ENCODE measurements around the gene FOXN1.

The FOXN1 gene

GRCh38 chr17:28547623-28548416, 41.7 kb downstream of the FOXN1 start:
- peak; percentile 90 for DNase-seq (ENCODE audit: low spot score)

GRCh38 chr17:28548417-28549130, 42.4 kb downstream of the FOXN1 start:
- no peak for DNase-seq (ENCODE audit: low spot score)

GRCh38 chr17:28549236-28550132, 43.3 kb downstream of the FOXN1 start:
- no peak for DNase-seq (ENCODE audit: low spot score)

- no peak for DNase-seq (ENCODE audit: low spot score)
Measured at GRCh38 chr17:28550858-28551257, 44.7 kb downstream of the FOXN1 start.

DNA sequence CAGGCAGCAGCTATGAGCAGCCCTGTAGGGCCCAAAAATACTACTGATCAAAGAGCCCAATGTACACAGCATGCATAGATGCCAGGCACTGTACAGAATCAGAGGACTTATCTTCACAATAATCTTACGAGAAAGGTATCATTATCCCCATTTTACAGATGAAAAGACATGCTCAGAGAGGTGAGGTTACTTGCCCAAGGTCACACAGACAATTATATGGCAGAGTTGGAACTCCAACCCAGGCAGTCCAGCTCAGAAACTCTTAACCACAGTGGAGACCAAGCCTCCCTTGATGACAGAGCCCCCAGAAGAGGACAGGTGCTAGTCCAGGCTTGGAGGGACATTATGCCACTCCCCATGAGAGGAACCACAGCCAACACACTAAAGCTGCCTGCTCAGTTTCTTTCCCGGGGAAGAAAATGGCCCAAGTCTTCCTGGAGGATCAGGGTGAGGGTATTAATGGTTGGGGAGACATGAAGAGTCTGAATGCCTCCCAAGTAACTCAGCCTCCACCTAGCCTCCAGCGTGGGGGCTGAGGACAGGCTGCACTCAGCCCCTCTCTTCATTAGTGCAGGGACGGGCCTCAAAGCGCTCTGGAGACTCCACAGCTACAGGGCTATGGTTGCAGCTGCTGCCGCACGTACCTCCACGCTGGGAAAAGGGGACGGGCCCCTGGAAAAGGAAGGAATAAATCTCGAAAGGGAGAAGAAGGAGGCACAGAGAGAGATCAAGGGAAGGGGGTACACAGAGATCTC, 45.5 kb downstream of the FOXN1 start:
- peak; percentile 58 for DNase-seq (ENCODE audit: low spot score)

- DNase-seq (ENCODE audit: low spot score), result peak; percentile 91
Measured at GRCh38 chr17:28552176-28552999, 46.2 kb downstream of the FOXN1 start, which contains the start of gene UNC119. Gene UNC119 (minus strand): TSS chr17:28552624. CDS start chr17:28552557, 67 bp downstream.

DNA sequence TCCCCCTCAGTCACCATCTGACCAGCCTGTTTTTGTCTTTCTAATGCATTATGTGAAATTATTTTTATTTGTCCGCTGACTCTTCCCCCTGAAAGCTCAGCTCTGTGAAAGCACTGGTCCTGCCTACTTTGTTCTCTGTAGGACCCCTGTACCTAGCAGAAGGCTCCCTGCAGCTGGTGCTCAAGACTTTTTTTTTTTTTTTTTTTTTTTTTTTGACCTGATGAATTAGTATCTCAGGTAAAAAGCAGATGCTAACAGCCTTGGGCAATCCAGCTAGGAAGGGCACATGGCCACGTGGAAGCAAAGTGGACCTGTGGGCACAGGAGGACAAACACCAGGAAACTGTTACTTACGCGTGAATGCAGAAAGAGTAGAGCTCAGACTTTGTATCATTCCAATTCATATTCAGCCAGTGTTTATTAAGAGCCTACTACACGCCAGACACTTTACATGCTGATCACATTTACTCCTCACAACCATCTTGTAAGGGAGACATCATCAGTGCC, 46.9 kb downstream of the FOXN1 start:
- no peak for DNase-seq (ENCODE audit: low spot score)

- no peak for DNase-seq (ENCODE audit: low spot score)
Measured at GRCh38 chr17:28554565-28554964, 48.4 kb downstream of the FOXN1 start.

DNA sequence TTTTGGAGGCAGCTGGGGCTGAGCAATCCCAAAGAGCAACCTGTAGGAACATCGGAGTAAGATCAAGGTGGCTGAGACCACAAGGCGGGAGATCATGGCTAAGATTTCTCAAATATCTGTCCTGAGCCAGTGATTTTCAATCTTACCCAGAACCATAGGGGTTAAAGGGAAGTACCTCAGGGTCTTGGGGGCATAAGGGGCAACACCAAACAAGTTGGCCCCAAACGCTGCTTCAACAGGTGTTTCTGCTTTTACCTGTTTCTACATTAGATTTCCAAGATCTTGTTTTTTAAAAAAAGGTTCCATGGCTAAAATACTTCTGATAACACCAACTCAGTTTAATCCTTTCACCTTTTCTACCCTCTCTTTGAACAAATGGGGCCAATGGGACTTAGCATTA, 48.9 kb downstream of the FOXN1 start:
- no peak for DNase-seq (ENCODE audit: low spot score)

DNA sequence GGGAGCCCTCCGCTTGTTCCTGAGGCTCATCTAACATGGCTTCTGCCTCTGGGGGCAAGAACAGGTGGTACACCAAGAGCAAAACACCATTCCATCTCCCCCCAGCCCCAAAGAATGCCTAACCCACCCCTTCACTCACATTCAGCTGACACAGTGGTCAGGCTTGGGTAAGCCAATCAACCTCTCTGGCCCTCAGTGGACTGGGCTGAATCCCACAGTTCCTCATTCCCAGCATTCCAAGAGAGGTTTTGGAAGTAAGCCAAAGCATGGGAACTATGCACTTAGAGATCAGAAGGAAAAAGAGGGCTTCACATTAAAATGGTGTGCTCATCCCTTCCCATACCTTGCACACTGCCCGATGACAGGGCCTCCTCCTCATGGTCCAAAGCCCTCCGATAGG, 57.3 kb downstream of the FOXN1 start:
- no peak for DNase-seq (ENCODE audit: low spot score)

- DNase-seq (ENCODE audit: low spot score), result no peak
Measured at GRCh38 chr17:28567604-28568003, 61.5 kb downstream of the FOXN1 start.

DNA sequence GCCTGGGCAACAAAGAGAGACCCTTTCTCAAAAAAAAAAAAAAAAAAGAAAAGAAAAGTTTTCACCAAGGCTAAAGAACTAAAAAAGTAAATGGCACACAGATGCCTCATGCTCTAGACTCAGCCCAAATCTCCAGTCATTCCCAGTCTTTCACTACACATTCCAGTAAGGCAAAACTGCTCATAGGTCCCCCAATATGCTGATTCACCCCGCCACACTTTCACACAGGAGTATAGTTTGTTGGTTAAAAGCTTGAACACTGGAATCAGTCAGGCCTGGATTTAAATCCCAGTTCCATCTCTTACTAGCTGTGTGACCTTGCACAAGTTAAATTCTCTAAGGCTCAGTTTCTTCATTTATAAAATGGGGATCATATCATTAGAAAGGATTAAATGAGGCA, 63.3 kb downstream of the FOXN1 start:
- no peak for DNase-seq (ENCODE audit: low spot score)

GRCh38 chr17:28570716-28571360, 64.7 kb downstream of the FOXN1 start:
- DNase-seq (ENCODE audit: low spot score), result peak; percentile 56

GRCh38 chr17:28571361-28572122, 65.4 kb downstream of the FOXN1 start, which contains the start of gene PIGS:
Gene PIGS (minus strand): TSS chr17:28571524. CDS start chr17:28571496, 28 bp downstream.
- peak; percentile 99 for DNase-seq (ENCODE audit: low spot score)

GRCh38 chr17:28572259-28573039, 66.3 kb downstream of the FOXN1 start:
- DNase-seq (ENCODE audit: low spot score), result no peak

GRCh38 chr17:28573040-28573380, 66.9 kb downstream of the FOXN1 start:
- DNase-seq (ENCODE audit: low spot score), result no peak

DNA sequence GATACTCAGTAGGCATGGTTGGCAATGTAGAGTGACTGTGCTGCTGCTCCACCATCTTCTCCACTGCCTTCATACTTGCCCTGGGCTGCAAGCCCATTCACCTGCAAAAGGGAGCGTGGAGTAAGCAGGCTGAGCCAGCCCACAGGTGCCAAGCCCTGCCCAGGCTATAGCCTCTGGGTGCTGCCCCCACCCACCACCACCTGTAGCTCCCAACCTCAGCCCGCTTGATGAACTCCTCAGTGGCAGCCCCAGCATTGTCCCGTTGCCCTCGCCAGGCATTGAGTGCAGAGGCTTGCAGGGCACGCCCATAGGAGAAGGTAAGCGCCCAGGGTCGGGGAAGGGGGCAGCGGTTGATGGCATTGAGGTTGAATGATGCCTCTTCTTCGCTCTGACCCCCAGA, 67.4 kb downstream of the FOXN1 start:
- no peak for DNase-seq (ENCODE audit: low spot score)

GRCh38 chr17:28573966-28574480, 67.9 kb downstream of the FOXN1 start:
- DNase-seq (ENCODE audit: low spot score), result no peak
